GM20431 (cell line): ENCODE data around the gene SMAD7.

Source experiments
- in situ Hi-C: fragments of 300-500 bp; cut with MseI, MboI; formaldehyde crosslinking; loops from one replicate; pipeline ENCODE4 v1.15.0; 2020; ENCODE audit warnings: low sequenced_read_pairs; ENCODE audit not compliant: unreplicated experiment

Gene SMAD7

DNA sequence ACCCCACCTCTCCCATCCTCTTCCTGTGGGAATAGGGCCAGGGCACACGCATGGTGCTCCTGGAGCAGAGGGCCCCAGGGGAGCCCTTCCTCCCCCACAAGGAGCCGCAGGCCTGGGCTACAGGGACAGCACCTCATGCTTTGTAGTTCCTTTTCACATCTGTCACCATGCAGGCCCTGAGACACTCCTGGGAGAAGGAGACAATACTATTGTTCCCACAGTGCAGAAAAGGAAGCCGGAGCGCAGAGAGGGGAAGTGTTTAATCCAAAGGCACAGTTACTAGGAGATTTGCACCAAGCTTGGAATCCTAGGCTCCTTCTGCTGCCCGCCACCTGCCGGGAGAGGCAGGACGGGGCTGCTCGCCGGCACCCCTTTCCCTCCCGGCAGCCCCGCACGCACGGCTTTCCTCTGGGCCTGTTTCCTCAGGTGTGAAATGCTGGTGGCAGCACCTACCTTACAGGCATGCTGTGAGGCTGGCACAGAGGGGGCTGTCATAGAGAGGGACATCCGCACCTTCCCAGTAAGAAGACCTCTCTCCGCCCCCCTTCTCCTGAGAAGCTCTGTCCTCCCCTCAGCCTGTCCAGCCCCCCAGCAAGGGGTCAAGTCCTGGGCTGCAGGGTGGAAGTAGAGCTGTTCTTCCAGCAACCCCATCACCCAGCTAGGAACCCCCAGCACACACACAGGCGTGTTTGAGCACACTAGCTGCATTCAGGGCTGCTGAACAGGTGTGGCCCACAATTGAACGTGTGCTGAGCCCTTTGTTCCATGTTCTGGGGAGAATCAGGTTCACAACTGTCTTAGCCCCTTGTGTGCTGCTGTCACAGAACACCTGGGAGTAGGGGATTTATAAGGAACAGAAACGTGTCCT is 62.6 kb downstream of the SMAD7 start:
- in situ Hi-C loops = no loop called here

DNA sequence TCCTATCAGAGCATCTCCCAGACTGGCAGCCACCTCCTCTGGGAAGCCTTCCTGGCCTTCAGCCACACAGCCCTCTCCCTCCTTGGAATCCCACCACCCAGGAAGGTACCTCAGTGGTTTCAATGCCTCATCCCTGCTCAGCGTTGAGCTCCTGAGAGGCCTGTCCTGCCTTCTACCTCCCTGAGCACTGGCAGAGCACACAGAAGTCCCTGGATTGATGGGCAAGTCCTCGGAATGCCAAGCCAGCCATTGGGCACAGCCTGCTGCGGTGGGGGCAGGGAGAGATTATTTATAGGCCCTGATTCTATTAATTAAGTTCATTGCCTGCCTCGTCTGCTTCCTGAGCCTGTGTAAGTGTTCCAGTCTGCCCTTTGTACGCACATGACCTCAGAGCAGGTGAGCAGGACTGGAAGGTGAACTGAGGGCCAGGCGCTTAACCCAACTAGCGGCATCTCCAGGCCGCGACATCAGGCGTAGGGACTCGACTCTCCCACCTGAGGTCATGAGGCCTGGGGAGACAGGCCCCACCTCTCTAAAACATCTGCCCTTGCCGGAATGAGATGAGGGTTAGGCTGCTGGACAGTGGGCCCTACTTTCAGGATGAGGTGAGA is 63.4 kb downstream of the SMAD7 start:
- in situ Hi-C loops = no loop called here

DNA sequence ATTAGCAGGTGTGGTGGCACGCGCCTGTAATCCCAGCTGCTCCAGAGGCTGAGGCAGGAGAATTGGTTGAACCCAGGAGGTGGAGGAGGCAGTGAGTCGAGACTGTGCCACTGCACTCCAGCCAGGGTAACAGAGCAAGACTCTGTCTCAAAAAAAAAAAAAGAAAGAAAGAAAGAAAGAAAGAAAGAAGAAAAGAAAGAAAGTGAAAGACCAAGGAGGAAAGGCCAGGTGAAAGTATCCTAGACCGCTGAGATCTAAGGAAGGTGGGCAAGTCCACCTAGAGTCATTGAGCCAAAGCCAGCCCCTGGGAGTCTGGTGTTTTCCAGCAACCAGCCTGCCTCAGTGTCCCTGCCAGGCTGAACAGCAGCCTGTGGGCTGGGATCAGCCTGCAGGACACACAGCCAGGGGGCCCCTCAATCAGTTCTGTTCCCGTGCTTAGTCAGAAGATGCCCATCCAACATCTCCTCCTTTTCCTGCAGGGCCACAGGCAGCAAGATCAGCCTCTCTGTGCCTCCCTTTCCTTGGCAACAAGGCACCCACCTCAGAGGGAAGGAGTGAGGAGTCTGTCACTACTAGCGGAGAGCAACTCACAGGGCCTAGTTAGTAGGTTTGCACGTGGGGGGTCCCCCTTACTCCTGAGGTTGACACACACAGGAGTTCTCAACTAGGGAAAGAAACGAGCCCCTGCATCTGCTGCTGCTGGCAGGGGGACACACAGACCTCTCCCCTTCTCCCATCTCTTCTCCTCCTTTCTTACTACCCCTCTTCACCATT is 64.1 kb downstream of the SMAD7 start:
- in situ Hi-C loops = no loop called here

DNA sequence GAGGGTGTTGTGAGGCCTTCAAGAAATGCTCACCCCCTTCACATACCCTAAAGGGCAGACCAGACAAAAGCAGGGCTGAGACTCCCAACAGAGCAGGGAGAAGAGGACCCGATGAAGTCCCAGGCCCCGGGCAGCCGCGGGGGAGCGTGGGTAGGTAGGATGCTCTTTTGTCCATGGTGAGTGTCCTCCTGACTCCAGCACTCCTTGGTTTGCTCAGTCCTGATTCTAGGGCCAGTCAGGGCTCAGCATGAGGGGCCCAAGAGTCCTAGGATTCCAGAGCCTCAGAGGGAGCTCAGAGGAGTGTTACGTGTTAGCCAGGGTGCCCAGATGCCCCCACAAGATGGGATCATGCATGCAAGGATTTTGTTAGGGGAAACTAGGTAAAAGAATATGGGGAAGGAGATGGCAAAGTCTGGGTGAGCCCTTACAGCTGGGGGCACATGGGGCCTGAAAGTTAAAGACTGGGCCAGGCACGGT is 64.8 kb downstream of the SMAD7 start:
- in situ Hi-C loops = no loop called here

DNA sequence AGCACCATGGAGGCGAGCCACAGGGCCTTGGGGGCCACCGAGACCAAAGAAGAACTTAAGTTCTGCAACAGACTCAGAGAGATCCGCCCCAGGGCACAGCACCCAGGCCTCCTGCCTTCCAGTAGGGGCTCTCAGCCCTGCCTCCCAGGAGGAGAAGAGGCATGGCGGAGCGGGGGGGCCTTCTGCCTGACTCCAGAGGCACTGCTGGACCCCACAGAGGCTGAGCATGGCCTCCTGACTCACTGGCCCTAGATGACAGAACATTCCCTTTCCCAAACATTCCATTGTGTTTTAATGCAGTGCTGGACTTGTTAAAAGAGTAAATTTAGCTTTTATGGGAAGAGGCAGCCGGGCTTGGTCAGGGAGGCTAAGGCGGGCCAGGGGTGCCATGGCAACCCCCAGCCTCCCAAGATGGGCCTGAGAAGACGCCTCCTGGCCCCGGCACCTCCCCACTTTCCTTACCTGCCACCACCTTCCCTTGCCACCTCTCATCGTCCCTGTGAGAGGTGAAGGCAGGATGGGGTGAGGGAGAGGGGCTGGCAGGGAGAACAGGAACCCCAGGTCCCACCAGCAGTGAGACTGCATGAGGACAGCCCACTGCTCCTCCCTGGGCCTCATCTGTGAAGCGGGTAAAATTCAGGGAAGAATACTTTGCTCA is 65.4 kb downstream of the SMAD7 start:
- in situ Hi-C loops = no loop called here

DNA sequence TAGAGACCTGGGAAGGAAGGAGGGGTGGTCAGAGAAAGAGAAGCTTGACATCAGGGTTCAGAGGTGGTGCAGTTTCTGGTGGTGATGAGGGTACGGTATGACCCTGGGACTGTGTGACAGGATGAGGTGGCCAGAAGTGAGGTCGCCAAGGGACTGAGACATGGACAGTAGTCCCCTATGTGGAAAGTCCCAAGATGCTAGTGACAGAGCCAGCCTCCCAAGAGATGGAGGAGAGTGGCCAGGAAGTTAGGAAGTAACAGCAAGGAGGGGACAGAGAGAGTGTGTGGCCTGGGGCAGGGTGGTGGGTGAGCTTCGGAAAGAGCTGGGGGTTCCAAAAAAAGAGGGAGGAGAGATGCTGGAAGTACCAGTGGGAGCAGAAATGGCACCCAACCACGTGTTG is 66.0 kb downstream of the SMAD7 start:
- in situ Hi-C loops = no loop called here

DNA sequence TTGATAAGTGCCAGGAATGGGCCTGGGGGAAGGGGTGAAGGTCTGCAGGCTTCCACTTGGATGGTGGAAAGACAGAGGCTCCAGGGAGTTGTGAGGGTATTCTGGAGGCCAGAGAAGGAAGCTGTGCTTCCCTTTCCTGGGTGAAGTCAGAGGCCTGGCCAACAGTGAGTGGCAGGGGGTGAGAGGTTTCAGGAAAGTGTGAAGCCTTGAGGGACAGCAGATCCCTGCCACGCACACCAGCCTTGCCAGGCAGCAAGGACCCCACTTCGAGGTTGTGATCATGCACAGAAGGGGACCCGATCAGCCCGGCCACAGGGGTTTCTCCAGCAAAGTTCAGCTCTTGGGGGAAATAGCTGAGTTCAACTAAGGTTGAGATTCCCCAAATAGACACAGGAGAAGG is 66.5 kb downstream of the SMAD7 start:
- in situ Hi-C loops = no loop called here

DNA sequence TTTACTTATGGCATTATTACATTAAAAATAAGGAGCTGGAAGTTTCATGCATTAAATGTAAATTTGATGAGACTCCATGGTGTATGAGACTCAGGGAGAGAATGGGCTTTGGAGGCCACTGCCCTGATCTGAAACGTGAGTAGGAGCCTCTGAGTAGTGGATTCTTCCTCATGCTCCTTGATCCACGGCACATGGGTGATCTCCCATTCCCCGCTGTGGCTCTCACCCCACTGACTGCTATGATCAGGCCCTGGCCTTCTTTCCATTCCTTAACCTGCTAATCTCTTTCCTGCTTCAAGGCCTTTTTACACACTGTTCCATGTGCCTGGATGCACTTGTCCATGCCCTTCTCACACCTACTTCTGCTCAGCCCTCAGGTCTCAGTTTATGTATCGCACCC is 68.4 kb downstream of the SMAD7 start:
- in situ Hi-C loops = no loop called here

DNA sequence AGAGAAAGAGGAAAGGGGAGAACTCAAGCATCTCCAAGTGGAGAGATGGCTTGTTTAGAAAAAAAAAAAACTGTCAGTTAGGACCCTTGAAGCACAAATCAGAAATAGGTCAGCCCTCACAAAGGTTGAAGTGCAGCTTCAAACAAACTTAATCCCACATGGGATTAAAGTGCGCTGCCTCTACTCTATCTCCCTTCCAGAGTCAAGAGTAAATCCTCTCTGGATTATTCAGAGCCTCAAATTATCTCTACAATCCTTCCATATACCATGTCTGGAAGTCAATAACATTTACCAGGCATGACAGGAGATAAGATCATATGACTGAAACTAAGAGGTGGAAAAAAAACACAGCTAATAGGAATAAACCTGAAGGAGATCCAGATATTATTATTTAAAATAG is 69.8 kb downstream of the SMAD7 start:
- in situ Hi-C loops = no loop called here

DNA sequence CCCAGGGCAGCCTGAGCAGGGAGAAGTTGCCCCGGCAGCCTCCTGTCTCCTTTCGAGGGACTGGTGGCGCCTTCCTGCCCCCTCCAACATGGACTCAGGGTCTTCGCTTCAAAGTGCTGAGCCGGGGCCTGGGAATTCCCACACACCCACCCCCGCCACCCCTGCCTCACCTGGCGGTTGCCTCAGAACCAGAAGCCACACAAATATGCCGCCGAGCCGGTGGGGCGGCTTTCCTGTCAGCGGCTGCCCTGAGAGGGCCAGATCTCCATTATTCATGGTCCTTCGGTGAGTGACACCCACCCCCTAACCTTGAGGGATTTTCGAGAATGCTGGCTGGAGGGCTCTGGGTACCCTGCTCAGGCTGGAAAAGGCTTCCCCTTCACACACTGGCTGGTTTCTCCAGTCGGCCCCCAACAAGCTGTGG is 71.7 kb downstream of the SMAD7 start:
- in situ Hi-C loops = no loop called here

DNA sequence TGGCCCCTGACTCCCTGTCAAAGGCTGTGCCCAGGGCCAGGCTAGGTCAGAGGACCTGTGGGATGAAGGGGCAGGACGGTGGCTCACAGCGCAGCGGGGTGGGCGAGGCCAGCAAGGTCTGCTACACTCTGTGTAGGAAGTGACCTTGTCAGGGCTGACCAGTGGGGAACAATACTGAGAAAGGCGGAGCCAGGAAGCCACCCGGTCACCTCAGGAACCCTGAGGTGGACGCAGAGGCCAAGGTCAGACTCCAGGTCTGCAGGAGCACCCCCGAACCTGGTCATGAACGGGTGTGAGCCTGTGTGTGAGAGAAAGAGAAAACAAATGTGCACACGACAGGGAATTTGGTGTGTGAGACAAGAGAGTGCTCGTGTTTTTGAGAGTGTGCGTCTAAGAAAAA is 72.3 kb downstream of the SMAD7 start:
- in situ Hi-C loops = no loop called here

DNA sequence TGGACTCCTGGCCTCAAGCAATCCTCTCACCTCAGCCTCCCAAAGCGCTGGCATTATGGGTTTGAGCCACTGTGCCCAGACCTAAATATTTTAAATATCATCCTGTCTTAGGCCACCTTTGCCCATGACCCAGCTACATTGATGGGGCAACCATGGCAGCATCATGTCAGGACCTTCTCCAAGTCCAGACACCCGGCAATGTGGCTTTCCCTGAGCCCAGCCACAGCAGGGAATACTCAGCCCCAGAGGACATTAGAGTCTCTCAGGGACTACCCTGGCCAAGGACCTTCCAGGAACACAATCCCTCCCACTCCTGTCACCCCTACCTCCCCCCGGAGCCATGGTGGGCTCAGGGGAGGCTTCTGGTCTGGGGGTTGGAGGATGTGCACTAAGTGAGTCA is 72.8 kb downstream of the SMAD7 start:
- in situ Hi-C loops = no loop called here

DNA sequence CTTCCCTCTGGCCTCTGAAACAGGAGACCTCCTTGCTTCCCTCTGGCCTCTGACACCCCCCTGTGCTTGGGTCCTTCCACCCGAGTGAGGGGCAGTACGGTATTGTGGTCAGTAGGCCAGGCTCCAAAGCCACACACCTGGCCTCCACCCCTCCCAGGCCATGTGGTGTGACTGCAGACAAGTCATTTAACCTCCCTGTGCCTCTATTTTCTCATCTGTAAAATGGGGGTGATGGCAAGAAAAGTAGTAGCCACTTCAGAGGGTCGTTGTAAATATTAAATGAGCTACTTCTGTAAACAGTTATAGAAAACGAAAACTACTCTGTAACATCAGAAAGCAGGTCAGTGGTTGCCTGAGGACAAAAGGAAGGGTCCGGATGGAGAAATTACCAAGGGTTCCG is 74.2 kb downstream of the SMAD7 start:
- in situ Hi-C loops = no loop called here

DNA sequence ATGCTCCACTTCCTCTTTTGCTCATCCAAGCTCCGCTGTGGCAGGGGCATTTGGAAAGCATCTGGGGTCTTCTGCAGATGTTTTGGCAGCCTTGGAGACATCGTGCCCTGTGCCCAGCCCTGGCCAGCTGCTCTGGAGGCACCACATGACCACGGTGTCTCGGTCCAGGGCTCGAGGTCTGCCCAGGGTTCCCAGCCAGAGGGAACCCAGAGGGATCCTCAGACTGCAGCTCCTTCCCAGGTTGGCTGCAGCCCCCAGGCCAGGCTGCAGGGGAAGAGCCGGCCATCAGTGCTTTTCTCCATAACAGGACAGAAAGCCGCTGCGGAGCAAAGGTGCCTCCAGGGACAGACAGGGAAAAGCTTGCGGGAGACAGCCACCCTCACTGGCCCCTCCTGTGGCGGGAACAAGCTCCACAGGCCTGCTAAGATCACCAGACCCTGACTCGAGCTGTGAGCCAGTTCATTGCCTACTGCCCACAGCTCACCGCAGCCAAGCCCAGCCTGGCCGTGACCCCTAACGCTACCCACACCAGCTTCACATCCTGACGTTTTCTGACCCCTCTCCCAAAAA is 74.7 kb downstream of the SMAD7 start:
- in situ Hi-C loops = no loop called here

DNA sequence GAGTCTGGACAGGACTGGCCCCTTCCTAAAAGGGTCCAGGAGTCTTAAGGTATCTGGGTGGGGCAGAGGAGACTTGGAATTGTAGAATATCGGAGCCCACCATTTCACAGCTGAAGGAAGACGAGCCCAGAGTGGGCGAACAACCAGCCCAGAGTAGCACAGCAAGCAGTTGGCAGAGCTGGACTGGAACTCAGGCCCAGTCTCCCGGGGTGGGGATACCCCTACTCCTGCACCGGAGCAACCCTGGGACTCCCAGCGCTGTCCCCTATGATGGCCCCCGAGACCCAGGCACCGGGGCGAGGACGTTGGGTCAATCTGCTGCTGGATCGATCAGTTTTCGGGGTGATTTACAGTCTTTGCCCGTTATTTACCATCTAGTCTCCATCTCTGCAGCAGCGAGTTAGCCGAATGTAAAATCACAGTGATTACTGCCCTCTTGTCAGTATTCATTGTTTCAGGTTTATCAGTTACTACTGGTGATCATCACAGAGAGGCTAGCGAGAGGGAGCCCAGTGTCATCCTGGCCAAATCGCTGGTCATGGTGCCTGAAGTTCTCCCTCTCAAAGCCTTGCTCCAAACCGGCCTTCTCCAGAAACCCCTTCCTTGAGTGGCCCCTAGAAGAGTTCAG is 75.3 kb downstream of the SMAD7 start:
- in situ Hi-C loops = no loop called here

DNA sequence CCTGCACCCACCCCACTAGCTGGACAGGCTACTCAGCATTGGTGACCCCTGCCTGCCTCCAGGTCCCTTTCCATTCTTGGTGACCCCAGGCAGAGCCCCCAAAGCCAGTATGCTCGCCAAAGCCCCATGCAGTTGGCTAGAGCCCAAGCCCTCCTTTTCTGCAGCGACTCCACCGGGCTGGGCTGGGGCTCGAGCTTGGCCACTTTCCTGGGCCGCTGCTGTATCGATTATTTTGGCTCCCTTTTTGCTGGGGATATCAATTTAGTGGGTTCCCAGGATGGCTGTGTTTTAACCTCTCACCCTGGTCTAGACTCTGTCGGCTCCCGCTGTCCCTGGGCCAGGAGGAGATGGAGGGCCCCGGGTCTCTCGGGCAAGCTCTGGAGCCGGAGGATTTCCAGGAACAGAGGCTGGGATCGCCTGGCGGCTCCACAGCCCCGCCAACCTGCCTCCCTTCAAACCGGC is 76.0 kb downstream of the SMAD7 start:
- in situ Hi-C loops = no loop called here

DNA sequence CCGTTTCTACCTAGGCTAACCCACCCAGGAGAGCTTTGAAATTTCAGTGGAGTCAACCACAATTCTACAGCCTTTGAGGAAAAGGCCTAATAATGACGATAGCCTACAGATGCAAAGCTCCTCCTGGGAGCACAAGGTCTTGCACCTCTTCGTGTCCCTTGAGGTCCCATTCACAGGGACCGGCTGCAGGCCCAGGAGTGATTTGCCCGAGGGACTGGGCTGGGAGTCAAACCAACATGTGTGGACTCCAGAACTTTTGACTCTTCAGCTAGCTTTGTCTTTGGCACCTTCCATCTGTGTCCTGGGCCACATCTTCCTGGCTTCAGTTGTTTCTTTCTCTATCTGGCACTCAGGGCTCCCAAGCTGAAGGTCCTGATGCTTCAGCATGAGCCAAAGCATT is 76.5 kb downstream of the SMAD7 start:
- in situ Hi-C loops = no loop called here

DNA sequence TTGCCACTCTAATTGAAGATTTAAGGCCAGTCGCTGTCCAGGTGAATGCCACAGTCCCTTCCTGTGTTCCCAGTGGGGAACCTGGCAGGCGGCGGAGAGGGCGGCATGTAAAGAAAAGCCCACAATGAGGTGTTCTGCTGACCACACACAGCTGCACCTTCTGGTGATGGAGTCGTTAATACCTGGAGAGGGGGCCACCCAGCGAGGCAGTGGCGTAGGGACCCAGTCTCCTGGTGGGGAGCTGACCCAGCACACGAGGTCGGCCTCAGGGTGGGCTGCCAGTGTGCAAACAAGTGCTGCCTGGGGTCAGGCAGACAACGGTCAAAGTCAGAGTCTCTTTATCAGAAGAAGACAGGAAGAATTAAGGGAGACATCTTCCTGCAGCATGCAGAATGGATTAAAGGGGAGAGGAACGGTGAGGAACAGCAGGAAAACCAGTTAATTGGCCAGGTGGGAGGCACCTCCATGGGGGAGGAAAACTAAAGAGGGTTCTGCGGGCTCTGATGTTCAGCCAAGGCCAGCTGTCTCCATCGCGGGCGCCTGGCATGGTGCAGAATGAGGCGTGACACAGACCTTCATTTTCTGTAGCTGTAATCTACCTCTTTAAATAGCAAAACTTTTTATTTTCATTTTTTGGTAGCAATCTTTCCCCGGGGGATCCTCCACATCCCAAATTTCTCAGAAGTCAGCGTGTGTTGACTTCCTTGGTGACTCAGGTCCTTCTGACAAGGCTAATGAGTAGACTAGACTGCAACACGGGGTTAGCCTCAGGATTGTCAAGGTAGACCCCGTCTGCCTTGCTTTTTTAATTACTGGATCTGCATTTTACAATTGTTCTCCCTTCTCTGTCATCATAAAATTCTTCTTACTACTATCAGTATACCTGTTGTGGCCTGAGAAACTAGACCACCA is 78.3 kb downstream of the SMAD7 start:
- in situ Hi-C loops = no loop called here
